ENCODE data around the gene SFTA2.

DNA sequence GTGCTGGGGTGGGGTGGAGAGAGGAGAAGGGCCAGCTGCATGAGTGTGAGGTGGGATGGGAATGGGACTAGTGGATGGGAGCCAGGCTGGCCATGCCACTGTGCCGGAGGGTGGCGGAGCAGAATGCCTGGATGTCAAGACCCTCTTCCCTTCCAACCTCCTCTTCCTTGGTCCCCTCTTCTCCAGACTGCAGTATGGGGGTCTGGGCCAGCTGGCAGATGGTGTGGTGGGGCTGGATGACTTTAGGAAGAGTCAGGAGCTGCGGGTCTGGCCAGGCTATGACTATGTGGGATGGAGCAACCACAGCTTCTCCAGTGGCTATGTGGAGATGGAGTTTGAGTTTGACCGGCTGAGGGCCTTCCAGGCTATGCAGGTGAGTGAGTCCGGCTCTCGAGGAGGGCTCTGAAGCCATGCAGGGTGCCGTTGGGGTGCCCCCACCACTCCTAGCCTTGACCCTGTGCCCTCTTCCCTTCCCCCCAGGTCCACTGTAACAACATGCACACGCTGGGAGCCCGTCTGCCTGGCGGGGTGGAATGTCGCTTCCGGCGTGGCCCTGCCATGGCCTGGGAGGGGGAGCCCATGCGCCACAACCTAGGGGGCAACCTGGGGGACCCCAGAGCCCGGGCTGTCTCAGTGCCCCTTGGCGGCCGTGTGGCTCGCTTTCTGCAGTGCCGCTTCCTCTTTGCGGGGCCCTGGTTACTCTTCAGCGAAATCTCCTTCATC, 40.0 kb downstream of the SFTA2 start:
- TF ChIP-seq PRDM1 (tag by site-specific recombination; IDR thresholded peaks at IDR 0.05) = no peak
- TF ChIP-seq, protein P1, sequence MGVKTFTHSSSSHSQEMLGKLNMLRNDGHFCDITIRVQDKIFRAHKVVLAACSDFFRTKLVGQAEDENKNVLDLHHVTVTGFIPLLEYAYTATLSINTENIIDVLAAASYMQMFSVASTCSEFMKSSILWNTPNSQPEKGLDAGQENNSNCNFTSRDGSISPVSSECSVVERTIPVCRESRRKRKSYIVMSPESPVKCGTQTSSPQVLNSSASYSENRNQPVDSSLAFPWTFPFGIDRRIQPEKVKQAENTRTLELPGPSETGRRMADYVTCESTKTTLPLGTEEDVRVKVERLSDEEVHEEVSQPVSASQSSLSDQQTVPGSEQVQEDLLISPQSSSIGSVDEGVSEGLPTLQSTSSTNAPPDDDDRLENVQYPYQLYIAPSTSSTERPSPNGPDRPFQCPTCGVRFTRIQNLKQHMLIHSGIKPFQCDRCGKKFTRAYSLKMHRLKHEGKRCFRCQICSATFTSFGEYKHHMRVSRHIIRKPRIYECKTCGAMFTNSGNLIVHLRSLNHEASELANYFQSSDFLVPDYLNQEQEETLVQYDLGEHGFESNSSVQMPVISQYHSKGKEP (tag by site-specific recombination; IDR thresholded peaks at IDR 0.05) = no peak
- TF ChIP-seq, protein P2, sequence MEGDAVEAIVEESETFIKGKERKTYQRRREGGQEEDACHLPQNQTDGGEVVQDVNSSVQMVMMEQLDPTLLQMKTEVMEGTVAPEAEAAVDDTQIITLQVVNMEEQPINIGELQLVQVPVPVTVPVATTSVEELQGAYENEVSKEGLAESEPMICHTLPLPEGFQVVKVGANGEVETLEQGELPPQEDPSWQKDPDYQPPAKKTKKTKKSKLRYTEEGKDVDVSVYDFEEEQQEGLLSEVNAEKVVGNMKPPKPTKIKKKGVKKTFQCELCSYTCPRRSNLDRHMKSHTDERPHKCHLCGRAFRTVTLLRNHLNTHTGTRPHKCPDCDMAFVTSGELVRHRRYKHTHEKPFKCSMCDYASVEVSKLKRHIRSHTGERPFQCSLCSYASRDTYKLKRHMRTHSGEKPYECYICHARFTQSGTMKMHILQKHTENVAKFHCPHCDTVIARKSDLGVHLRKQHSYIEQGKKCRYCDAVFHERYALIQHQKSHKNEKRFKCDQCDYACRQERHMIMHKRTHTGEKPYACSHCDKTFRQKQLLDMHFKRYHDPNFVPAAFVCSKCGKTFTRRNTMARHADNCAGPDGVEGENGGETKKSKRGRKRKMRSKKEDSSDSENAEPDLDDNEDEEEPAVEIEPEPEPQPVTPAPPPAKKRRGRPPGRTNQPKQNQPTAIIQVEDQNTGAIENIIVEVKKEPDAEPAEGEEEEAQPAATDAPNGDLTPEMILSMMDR (tag by site-specific recombination; IDR thresholded peaks at IDR 0.05) = no peak
- no peak for TF ChIP-seq ZNF274 (IDR thresholded peaks at IDR 0.05; ENCODE audit: low read length)
- TF ChIP-seq ZNF274 (tag by site-specific recombination; IDR thresholded peaks at IDR 0.05; ENCODE audit: borderline replicate concordance) = no peak
- TF ChIP-seq ZNF488 (tag by site-specific recombination; IDR thresholded peaks at IDR 0.05) = no peak
- TF ChIP-seq TCF7L2 (IDR thresholded peaks at IDR 0.05; ENCODE audit: borderline replicate concordance, low read depth, low read length) = no peak
- TF ChIP-seq, protein P3, sequence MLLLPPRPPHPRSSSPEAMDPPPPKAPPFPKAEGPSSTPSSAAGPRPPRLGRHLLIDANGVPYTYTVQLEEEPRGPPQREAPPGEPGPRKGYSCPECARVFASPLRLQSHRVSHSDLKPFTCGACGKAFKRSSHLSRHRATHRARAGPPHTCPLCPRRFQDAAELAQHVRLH (tag by site-specific recombination; IDR thresholded peaks at IDR 0.05) = no peak
- TF ChIP-seq ZFP41 (tag by site-specific recombination; IDR thresholded peaks at IDR 0.05; ENCODE audit: borderline replicate concordance) = no peak
- no peak for TF ChIP-seq SP2 (tag by site-specific recombination; IDR thresholded peaks at IDR 0.05)
- no peak for TF ChIP-seq ZFP3 (tag by site-specific recombination; IDR thresholded peaks at IDR 0.05; ENCODE audit: low read depth)
- TF ChIP-seq, protein P4, sequence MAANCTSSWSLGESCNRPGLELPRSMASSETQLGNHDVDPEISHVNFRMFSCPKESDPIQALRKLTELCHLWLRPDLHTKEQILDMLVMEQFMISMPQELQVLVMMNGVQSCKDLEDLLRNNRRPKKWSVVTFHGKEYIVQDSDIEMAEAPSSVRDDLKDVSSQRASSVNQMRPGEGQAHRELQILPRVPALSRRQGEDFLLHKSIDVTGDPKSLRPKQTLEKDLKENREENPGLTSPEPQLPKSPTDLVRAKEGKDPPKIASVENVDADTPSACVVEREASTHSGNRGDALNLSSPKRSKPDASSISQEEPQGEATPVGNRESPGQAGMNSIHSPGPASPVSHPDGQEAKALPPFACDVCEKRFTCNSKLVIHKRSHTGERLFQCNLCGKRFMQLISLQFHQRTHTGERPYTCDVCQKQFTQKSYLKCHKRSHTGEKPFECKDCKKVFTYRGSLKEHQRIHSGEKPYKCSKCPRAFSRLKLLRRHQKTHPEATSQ (tag by site-specific recombination; IDR thresholded peaks at IDR 0.05) = no peak
- TF ChIP-seq, protein P5, sequence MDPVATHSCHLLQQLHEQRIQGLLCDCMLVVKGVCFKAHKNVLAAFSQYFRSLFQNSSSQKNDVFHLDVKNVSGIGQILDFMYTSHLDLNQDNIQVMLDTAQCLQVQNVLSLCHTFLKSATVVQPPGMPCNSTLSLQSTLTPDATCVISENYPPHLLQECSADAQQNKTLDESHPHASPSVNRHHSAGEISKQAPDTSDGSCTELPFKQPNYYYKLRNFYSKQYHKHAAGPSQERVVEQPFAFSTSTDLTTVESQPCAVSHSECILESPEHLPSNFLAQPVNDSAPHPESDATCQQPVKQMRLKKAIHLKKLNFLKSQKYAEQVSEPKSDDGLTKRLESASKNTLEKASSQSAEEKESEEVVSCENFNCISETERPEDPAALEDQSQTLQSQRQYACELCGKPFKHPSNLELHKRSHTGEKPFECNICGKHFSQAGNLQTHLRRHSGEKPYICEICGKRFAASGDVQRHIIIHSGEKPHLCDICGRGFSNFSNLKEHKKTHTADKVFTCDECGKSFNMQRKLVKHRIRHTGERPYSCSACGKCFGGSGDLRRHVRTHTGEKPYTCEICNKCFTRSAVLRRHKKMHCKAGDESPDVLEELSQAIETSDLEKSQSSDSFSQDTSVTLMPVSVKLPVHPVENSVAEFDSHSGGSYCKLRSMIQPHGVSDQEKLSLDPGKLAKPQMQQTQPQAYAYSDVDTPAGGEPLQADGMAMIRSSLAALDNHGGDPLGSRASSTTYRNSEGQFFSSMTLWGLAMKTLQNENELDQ (tag by site-specific recombination; IDR thresholded peaks at IDR 0.05; ENCODE audit: low read depth) = no peak
- TF ChIP-seq ZNF114 (tag by site-specific recombination; IDR thresholded peaks at IDR 0.05) = no peak
- TF ChIP-seq ZNF214 (tag by site-specific recombination; IDR thresholded peaks at IDR 0.05; ENCODE audit: borderline replicate concordance) = no peak

Data from HEK293 (cell line).